Cardiac muscle cell (in vitro differentiated cells and primary cell): ENCODE data around the gene TIMP2. TPM values are rescaled to one million over a fixed set of nuclear protein-coding genes. Genes with fewer than 3 reads are reported as not detected.

Experiments
- DNase-seq, 2 donors: peaks; one replicate each; pipeline versions ENCODE4 v3.0.0 to v3.0.0-alpha.2; 2010 to 2017; ENCODE audit warnings: low read depth in 1 of 2, low spot score in 1 of 2
- H3K27ac ChIP-seq: fragments of 200-600 bp; sonication (generic); 2 replicates; pipeline ENCODE4 v1.5.1; 2016
- H3K27me3 ChIP-seq: fragments of 200-600 bp; sonication (generic); 2 replicates; pipeline ENCODE4 v1.6.0; 2016; ENCODE audit warnings: control low read depth
- H3K36me3 ChIP-seq: fragments of 200-600 bp; sonication (generic); 2 replicates; pipeline ENCODE4 v1.5.1; 2016; ENCODE audit warnings: control low read depth
- H3K4me1 ChIP-seq: fragments of 200-600 bp; sonication (generic); 2 replicates; pipeline ENCODE4 v1.8.1; 2017; ENCODE audit warnings: low read depth, mild to moderate bottlenecking, mixed run types
- H3K4me3 ChIP-seq: fragments of 200-600 bp; sonication (generic); 2 replicates; pipeline ENCODE4 v1.5.1; 2016; ENCODE audit warnings: mild to moderate bottlenecking
- H3K9me3 ChIP-seq: fragments of 200-600 bp; sonication (generic); 2 replicates; pipeline ENCODE4 v1.5.1; 2017; ENCODE audit warnings: low read depth, mild to moderate bottlenecking, control low read depth
- CTCF ChIP-seq: IDR thresholded peaks from 2 replicates; pipeline ENCODE4 v1.5.1; 2012; ENCODE audit warnings: low read depth, mild to moderate bottlenecking, low read length
- polyA plus RNA-seq: library from polyadenylated mRNA; unstranded; fragments of >200 nt; fragmentation: Nextera tagmentation; extraction: Ambion mirVana; gene quantifications from 2 replicates; pipeline ENCODE4 v1.2.1, GENCODE V29; 2016
- total RNA-seq: library from RNA; depleted of rRNA; stranded (reverse); fragments of >200 nt; gene quantifications from 2 replicates; pipeline ENCODE4 v1.2.3, GENCODE V29; 2016

Gene TIMP2
- total and polyA plus RNA-seq, 2 experiments from 2014 or later, result 5.9 to 25.8 TPM

- no peaks in the 10 kb centered on the region for H3K27me3 ChIP-seq
- H3K36me3 ChIP-seq, result peaks cover 13% of the 10 kb centered on the region
- TF ChIP-seq CTCF, result no peak
- peak within 1 kb of the TSS; percentile 83 for H3K4me3 ChIP-seq
- DNase-seq, result peak; percentile 100
- peak within 1 kb of the TSS; percentile 96 for H3K27ac ChIP-seq
- H3K9me3 ChIP-seq, result no peaks in the 10 kb centered on the region
- peaks cover 5% of the 10 kb centered on the region for H3K4me1 ChIP-seq
Observed at GRCh38 chr17:78840780-78841611, 84.2 kb downstream of the TIMP2 start, which contains the start of gene USP36. TSS of gene USP36 (minus strand) at chr17:78840814. CDS start at chr17:78836363, 4,451 bp downstream.

GRCh38 chr17:78840530-78840779 is 84.7 kb downstream of the TIMP2 start:
- H3K9me3 ChIP-seq, result no peaks in the 10 kb centered on the region
- H3K27me3 ChIP-seq, result no peaks in the 10 kb centered on the region
- H3K27ac ChIP-seq, result peak overlapping the region; percentile 96
- TF ChIP-seq CTCF, result no peak
- peaks cover 5% of the 10 kb centered on the region for H3K4me1 ChIP-seq
- DNase-seq, result no peak
- peak overlapping the region; percentile 83 for H3K4me3 ChIP-seq
- H3K36me3 ChIP-seq, result peaks cover 18% of the 10 kb centered on the region

GRCh38 chr17:78839762-78840529 is 85.2 kb downstream of the TIMP2 start:
- Histone ChIP-seq H3K27ac (peak overlapping the region; percentile 96), H3K36me3 (peaks cover 23% of the 10 kb centered on the region), H3K4me1 (peaks cover 5% of the 10 kb centered on the region)

GRCh38 chr17:78839235-78839761 is 85.9 kb downstream of the TIMP2 start:
- Histone ChIP-seq H3K4me1 (peaks cover 5% of the 10 kb centered on the region), H3K4me3 (peak overlapping the region; percentile 83), H3K27ac (peak overlapping the region; percentile 96), H3K36me3 (peaks cover 28% of the 10 kb centered on the region), H3K27me3 (no peaks in the 10 kb centered on the region), H3K9me3 (no peaks in the 10 kb centered on the region)
- TF ChIP-seq CTCF, result no peak
- peak in 1 of 2 donors; percentile 1 for DNase-seq

More at GRCh38 chr17:78839762-78840529, 85.2 kb downstream of the TIMP2 start:
- peak overlapping the region; percentile 83 for H3K4me3 ChIP-seq
- H3K27me3 ChIP-seq, result no peaks in the 10 kb centered on the region
- H3K9me3 ChIP-seq, result no peaks in the 10 kb centered on the region
- no peak for TF ChIP-seq CTCF
- DNase-seq, result peak; percentile 48 to 69

- Histone ChIP-seq H3K27me3 (no peaks in the 10 kb centered on the region), H3K4me1 (peaks cover 5% of the 10 kb centered on the region), H3K36me3 (peaks cover 35% of the 10 kb centered on the region), H3K9me3 (no peaks in the 10 kb centered on the region), H3K27ac (no peak overlapping the region), H3K4me3 (no peak overlapping the region)
- TF ChIP-seq CTCF, result no peak
- DNase-seq, result no peak
Observed at GRCh38 chr17:78838574-78839005, 86.6 kb downstream of the TIMP2 start.
